A549 (cell line): ENCODE results near the gene MBOAT2. TPM values are rescaled to one million over a fixed set of nuclear protein-coding genes. Genes with fewer than 3 reads are reported as not detected.

Source experiments
- ATAC-seq, 2 experiments: fragments of 200-7000 bp in 1 of 2; fragments of >200 bp in 1 of 2; cut with Nextera tagmentation in 1 of 2; cut with Tn5 transposase in 1 of 2; 3 replicates each; pipeline versions ENCODE4 v1.8.0 to v1.9.1; 2018 to 2020; ENCODE audit warnings: mild to moderate bottlenecking in 1 of 2, moderate library complexity in 1 of 2
- CTCF ChIA-PET: fragments of 300-600 bp; sonication (Branson Sonifier 250); formaldehyde crosslinking; extraction: SDS; loops from one replicate; lab custom pipeline; 2021; ENCODE audit warnings: antibody characterized with exemption, inconsistent platforms; lab: Yijun Ruan, JAX
- POLR2A ChIA-PET: fragments of 350-600 bp; formaldehyde crosslinking; extraction: SDS; loops from one replicate; lab custom pipeline; 2021; ENCODE audit warnings: antibody characterized with exemption, inconsistent platforms; lab: Yijun Ruan, JAX
- DNase-seq, 2 experiments: peaks; one replicate each; pipeline versions ENCODE4 v3.0.0 to v3.0.0-alpha.2; 2011 to 2016; ENCODE audit warnings: low read depth in 1 of 2, low spot score in 1 of 2
- FAIRE-seq: peaks from 2 replicates; lab custom pipeline; 2011; peaks lifted over from hg19 to GRCh38; lab: Jason Lieb, UNC
- H3K27ac ChIP-seq, 2 experiments: fragments of >200 bp; sonication (Bioruptor Twin); formaldehyde crosslinking; 3 replicates each; pipeline ENCODE4 v1.5.1; 2016 to 2017
- H3K4me1 ChIP-seq: fragments of >200 bp; sonication (Bioruptor Twin); formaldehyde crosslinking; 3 replicates; pipeline ENCODE4 v1.6.1; 2016
- H3K4me2 ChIP-seq: fragments of >200 bp; sonication (Bioruptor Twin); formaldehyde crosslinking; 3 replicates; pipeline ENCODE4 v1.6.1; 2016
- H3K4me3 ChIP-seq: fragments of >200 bp; sonication (Bioruptor Twin); formaldehyde crosslinking; 3 replicates; pipeline ENCODE4 v1.5.1; 2016
- H3K9me3 ChIP-seq: fragments of >200 bp; sonication (Bioruptor Twin); formaldehyde crosslinking; 3 replicates; pipeline ENCODE4 v1.6.1; 2016
- BCL3 ChIP-seq: fragments of >200 bp; sonication (Bioruptor Twin); formaldehyde crosslinking; IDR thresholded peaks from 3 replicates; pipeline ENCODE4 v1.6.1; 2016
- CBX2 ChIP-seq: fragments of 200-600 bp; sonication (generic); IDR thresholded peaks from 2 replicates; pipeline ENCODE4 v1.6.1; 2016; ENCODE audit warnings: low read depth, mild to moderate bottlenecking, borderline replicate concordance
- CEBPB ChIP-seq, 2 experiments: fragments of >200 bp in 1 of 2; sonication (Bioruptor Twin) in 1 of 2; formaldehyde crosslinking in 1 of 2; IDR thresholded peaks; 2 replicates each; pipeline ENCODE4 v1.6.1; 2012 to 2016
- CHD2 ChIP-seq: fragments of 150-350 bp; IDR thresholded peaks from 2 replicates; pipeline ENCODE4 v1.6.1; 2014; ENCODE audit warnings: low read length; ENCODE audit not compliant: partially characterized antibody
- CHD4 ChIP-seq: fragments of 200-600 bp; sonication (generic); IDR thresholded peaks from 2 replicates; pipeline ENCODE4 v1.6.1; 2016; ENCODE audit warnings: antibody characterized with exemption, mild to moderate bottlenecking, borderline replicate concordance
- CTCF ChIP-seq: fragments of >200 bp; sonication (Bioruptor Twin); formaldehyde crosslinking; IDR thresholded peaks from 3 replicates; pipeline ENCODE4 v1.5.1; 2016
- EP300 ChIP-seq, 2 experiments: fragments of >200 bp; sonication (Bioruptor Twin); formaldehyde crosslinking; IDR thresholded peaks; 2 replicates in 1 of 2; 3 replicates in 1 of 2; pipeline ENCODE4 v1.6.1; 2016 to 2017
- FOSL2 ChIP-seq, 2 experiments: fragments of 450-650 bp in 1 of 2; fragments of >200 bp in 1 of 2; sonication (Bioruptor Twin) in 1 of 2; formaldehyde crosslinking; IDR thresholded peaks; 2 replicates each; pipeline versions ENCODE4 v1.5.0 to v1.6.1; 2016 to 2020; ENCODE audit warnings: mild to moderate bottlenecking in 1 of 2, moderate library complexity in 1 of 2
- HES2 ChIP-seq: fragments of >200 bp; sonication (Bioruptor Twin); formaldehyde crosslinking; IDR thresholded peaks from 2 replicates; pipeline ENCODE4 v1.6.1; 2016
- HEYL ChIP-seq: fragments of 250-450 bp; sonication (Bioruptor Pico); IDR thresholded peaks from 2 replicates; pipeline ENCODE4 v1.8.0; 2021; ENCODE audit warnings: mild to moderate bottlenecking, moderate library complexity
- HMGXB4 ChIP-seq: fragments of 250-450 bp; sonication (Bioruptor Pico); IDR thresholded peaks from 2 replicates; pipeline ENCODE4 v1.5.0; 2021; ENCODE audit warnings: mild to moderate bottlenecking, moderate library complexity, borderline replicate concordance
- HOXA7 ChIP-seq: fragments of 250-450 bp; sonication (Bioruptor Pico); IDR thresholded peaks from 2 replicates; pipeline ENCODE4 v1.5.0; 2020; ENCODE audit warnings: mild to moderate bottlenecking, moderate library complexity
- HOXB13 ChIP-seq: fragments of 250-450 bp; sonication (Bioruptor Pico); IDR thresholded peaks from 2 replicates; pipeline ENCODE4 v1.5.0; 2020; ENCODE audit warnings: low read depth, mild to moderate bottlenecking, moderate library complexity
- HOXB5 ChIP-seq: fragments of 250-450 bp; sonication (Bioruptor Pico); IDR thresholded peaks from 2 replicates; pipeline ENCODE4 v1.5.0; 2020; ENCODE audit warnings: mild to moderate bottlenecking, moderate library complexity
- JUN ChIP-seq, 2 experiments: fragments of >200 bp; sonication (Bioruptor Twin); formaldehyde crosslinking; IDR thresholded peaks; 2 replicates in 1 of 2; 3 replicates in 1 of 2; pipeline ENCODE4 v1.6.1; 2016 to 2017
- KDM5A ChIP-seq: fragments of 200-600 bp; sonication (generic); IDR thresholded peaks from 2 replicates; pipeline ENCODE4 v1.6.1; 2016; ENCODE audit warnings: antibody characterized with exemption, mild to moderate bottlenecking
- MAFK ChIP-seq: fragments of 450-650 bp; IDR thresholded peaks from 2 replicates; pipeline ENCODE4 v1.6.1; 2014; ENCODE audit not compliant: partially characterized antibody
- MAX ChIP-seq: IDR thresholded peaks from 2 replicates; pipeline ENCODE4 v1.6.1; 2012
- MAZ ChIP-seq: fragments of 150-350 bp; IDR thresholded peaks from 2 replicates; pipeline ENCODE4 v1.6.1; 2014; ENCODE audit warnings: antibody characterized with exemption, low read depth, low read length, borderline replicate concordance
- MYC ChIP-seq: IDR thresholded peaks from 2 replicates; pipeline ENCODE4 v1.6.1; 2012; ENCODE audit warnings: mild to moderate bottlenecking, inconsistent platforms, low read length, improper control_type of control experiment, borderline replicate concordance
- NFE2L2 ChIP-seq: fragments of 150-350 bp; conservative IDR thresholded peaks from 2 replicates; pipeline ENCODE4 v1.6.1; 2014; ENCODE audit warnings: low read length
- POLR2A ChIP-seq: IDR thresholded peaks from 2 replicates; pipeline ENCODE4 v1.6.1; 2012; ENCODE audit warnings: mild to moderate bottlenecking, low read length
- POLR2AphosphoS2 ChIP-seq: conservative IDR thresholded peaks from 2 replicates; pipeline ENCODE4 v1.6.1; 2012; ENCODE audit warnings: low read length, improper control_type of control experiment, inconsistent platforms
- RAD21 ChIP-seq, 2 experiments: fragments of >200 bp in 1 of 2; sonication (Bioruptor Twin) in 1 of 2; formaldehyde crosslinking in 1 of 2; IDR thresholded peaks in 1 of 2; conservative IDR thresholded peaks in 1 of 2; 2 replicates in 1 of 2; 3 replicates in 1 of 2; pipeline ENCODE4 v1.6.1; 2012 to 2018; ENCODE audit warnings: inconsistent platforms in 1 of 2
- RARB ChIP-seq: fragments of 250-450 bp; sonication (Bioruptor Pico); IDR thresholded peaks from 2 replicates; pipeline ENCODE4 v1.8.0; 2021; ENCODE audit warnings: mild to moderate bottlenecking, moderate library complexity
- RCOR1 ChIP-seq: fragments of 150-350 bp; IDR thresholded peaks from 2 replicates; pipeline ENCODE4 v1.6.1; 2014; ENCODE audit warnings: antibody characterized with exemption, low read length, low read depth
- RFX5 ChIP-seq: fragments of 450-650 bp; IDR thresholded peaks from 2 replicates; pipeline ENCODE4 v1.7.1; 2014; ENCODE audit warnings: antibody characterized with exemption, mild to moderate bottlenecking, moderate library complexity
- TFCP2L1 ChIP-seq: fragments of 250-450 bp; sonication (Bioruptor Pico); IDR thresholded peaks from 2 replicates; pipeline ENCODE4 v1.5.0; 2021; ENCODE audit warnings: mild to moderate bottlenecking
- TP53 ChIP-seq: fragments of 250-450 bp; sonication (Bioruptor Pico); IDR thresholded peaks from 2 replicates; pipeline ENCODE4 v1.5.0; 2021; ENCODE audit warnings: mild to moderate bottlenecking, moderate library complexity
- USF2 ChIP-seq: fragments of 450-650 bp; IDR thresholded peaks from 2 replicates; pipeline ENCODE4 v1.6.1; 2014; ENCODE audit warnings: antibody characterized with exemption
- ZNF302 ChIP-seq: fragments of 250-450 bp; sonication (Bioruptor Pico); IDR thresholded peaks from 2 replicates; pipeline ENCODE4 v1.9.0; 2021; ENCODE audit warnings: inconsistent platforms, mild to moderate bottlenecking, moderate library complexity
- ZSCAN20 ChIP-seq: fragments of 250-450 bp; sonication (Bioruptor Pico); IDR thresholded peaks from 2 replicates; pipeline ENCODE4 v1.8.0; 2022; ENCODE audit warnings: mild to moderate bottlenecking, moderate library complexity
- WGBS: methylation state at CpG from one replicate; pipeline ENCODE4 v1.1.6; 2017; ENCODE audit errors: missing lambda C conversion rate; 5-methylcytosine and 5-hydroxymethylcytosine counted together
- polyA plus RNA-seq, 4 experiments: library from polyadenylated mRNA; depleted of rRNA in 3 of 4; stranded (reverse); fragments of >200 nt; fragmentation: RNase III in 1 of 4; extraction: RNeasy Plus Mini Kit Qiagen cat#74134 plus additional on column Dnase treatment in 1 of 4; gene quantifications; 2 replicates in 3 of 4; 3 replicates in 1 of 4; pipeline ENCODE4 v1.2.3, GENCODE V29; 2011 to 2017

The MBOAT2 gene
- polyA plus RNA-seq, 2 of the 4 experiments (the other 2 are of a cell fraction): 33.1 to 33.3 TPM

- TF ChIP-seq MYC (no peak), CHD4 (no peak), ZNF302 (CRISPR knock-in tag) (no peak), POLR2A (no peak), MAZ (no peak), MAFK (no peak), FOSL2 (IDR thresholded peaks at IDR 0.05) (no peak), FOSL2 (CRISPR knock-in tag; IDR thresholded peaks at IDR 0.05) (no peak), CBX2 (no peak)
Observed at GRCh38 chr2:8862230-8862629, 141.3 kb downstream of the MBOAT2 start (continued).

GRCh38 chr2:8861797-8862196, 141.7 kb downstream of the MBOAT2 start:
- Histone ChIP-seq H3K4me1 (no peaks in the 10 kb centered on the region), H3K4me3 (no peak overlapping the region), H3K27ac (no peak overlapping the region), H3K9me3 (no peaks in the 10 kb centered on the region), H3K4me2 (no peak overlapping the region)
- ChIA-PET POLR2A (no interaction called here), CTCF (interaction anchor here (0.7 to 4.1 kb wide), 4 partner anchors 12 to 278 kb away, joined by 4 to 21 read pairs (median 6); no protein-coding TSS in a partner anchor)
- ATAC-seq (no peak), DNase-seq (no peak), FAIRE-seq (no peak)
- 95% methylated on average over 1 of the region's 1 CpG for WGBS
- TF ChIP-seq RARB (no peak), EP300 (IDR thresholded peaks at IDR 0.05) (no peak), CHD4 (no peak), CHD2 (no peak), BCL3 (no peak), HOXB13 (CRISPR knock-in tag) (no peak), JUN (IDR thresholded peaks at IDR 0.05) (no peak), TP53 (CRISPR knock-in tag) (no peak), RAD21 (conservative IDR thresholded peaks at IDR 0.05 in 1 of 2, IDR thresholded peaks at IDR 0.05 in 1 of 2) (no peak), RCOR1 (no peak), USF2 (no peak), KDM5A (no peak), ZSCAN20 (CRISPR knock-in tag) (no peak), HEYL (no peak), MAX (no peak), HOXA7 (no peak), HES2 (no peak), NFE2L2 (no peak), POLR2AphosphoS2 (no peak)

GRCh38 chr2:8860239-8860638, 143.2 kb downstream of the MBOAT2 start:
- ChIA-PET POLR2A (no interaction called here), CTCF (interaction anchor here (0.6 kb wide), 1 partner anchor 1760 kb away, joined by 3 read pairs; no protein-coding TSS in a partner anchor)
- DNase-seq (no peak), FAIRE-seq (no peak), ATAC-seq (no peak)
- Histone ChIP-seq H3K9me3 (no peaks in the 10 kb centered on the region), H3K4me1 (no peaks in the 10 kb centered on the region), H3K27ac (no peak overlapping the region), H3K4me3 (no peak overlapping the region), H3K4me2 (no peak overlapping the region)
- WGBS: 52% methylated on average over 2 of the region's 2 CpGs
- TF ChIP-seq CEBPB (IDR thresholded peaks at IDR 0.05) (no peak), RFX5 (no peak), JUN (IDR thresholded peaks at IDR 0.05) (no peak), TFCP2L1 (CRISPR knock-in tag) (no peak), RAD21 (conservative IDR thresholded peaks at IDR 0.05 in 1 of 2, IDR thresholded peaks at IDR 0.05 in 1 of 2) (no peak), ZSCAN20 (CRISPR knock-in tag) (no peak), CTCF (no peak), HOXB5 (CRISPR knock-in tag) (no peak), USF2 (no peak), HMGXB4 (no peak)
